ENCODE data around the gene FAM193B.

FAM193B gene

DNA sequence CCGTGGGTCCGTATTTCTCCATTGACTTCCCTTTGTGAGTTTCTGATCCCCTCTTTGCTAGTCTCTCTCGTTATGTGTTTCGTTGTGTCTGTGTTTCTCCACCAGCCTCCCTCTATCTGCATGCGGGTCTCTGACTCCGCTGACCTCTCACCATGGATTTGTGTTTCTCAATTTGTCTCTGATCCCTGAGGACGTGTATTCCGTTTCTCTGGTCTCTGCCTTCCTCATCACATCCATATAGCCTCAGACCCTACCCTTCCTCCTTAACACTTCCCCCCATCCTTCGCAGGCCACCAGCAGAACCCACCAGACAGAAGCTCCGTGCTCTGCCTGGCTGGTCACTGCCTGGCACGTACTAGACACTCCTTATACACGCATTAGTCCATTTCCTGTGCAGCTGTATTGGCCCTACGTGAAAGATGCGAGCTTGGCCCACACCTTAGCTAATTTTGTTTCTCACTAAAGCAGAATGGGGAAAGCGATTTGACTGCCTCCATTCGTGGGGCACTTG lies 46.2 kb upstream of the FAM193B start:
- peak overlapping the region; percentile 84 for H2AFZ ChIP-seq (ENCODE audit: low read depth, low read length, severe bottlenecking)
- no peaks in the 10 kb centered on the region for H3K9me2 ChIP-seq (replicated peaks; ENCODE audit: insufficient read depth, low read length)
- H4K20me1 ChIP-seq (ENCODE audit: low read depth, low read length), result no peaks in the 10 kb centered on the region
- H3K27ac ChIP-seq (ENCODE audit: low read depth, low read length), result peak overlapping the region; percentile 41
- 0 out of 2 replicates have a peak, but pooled peaks cover 5% of the 10 kb centered on the region for H3K79me2 ChIP-seq (ENCODE audit: insufficient read depth, low read length)
- peak overlapping the region; percentile 75 for H3K9ac ChIP-seq (ENCODE audit: low read length)
- no peaks in the 10 kb centered on the region for H3K36me3 ChIP-seq (ENCODE audit: low read length)
- no peak for TF ChIP-seq EZH2phosphoT487 (conservative IDR thresholded peaks at IDR 0.05; ENCODE audit: low read length)
- TF ChIP-seq, protein P1, sequence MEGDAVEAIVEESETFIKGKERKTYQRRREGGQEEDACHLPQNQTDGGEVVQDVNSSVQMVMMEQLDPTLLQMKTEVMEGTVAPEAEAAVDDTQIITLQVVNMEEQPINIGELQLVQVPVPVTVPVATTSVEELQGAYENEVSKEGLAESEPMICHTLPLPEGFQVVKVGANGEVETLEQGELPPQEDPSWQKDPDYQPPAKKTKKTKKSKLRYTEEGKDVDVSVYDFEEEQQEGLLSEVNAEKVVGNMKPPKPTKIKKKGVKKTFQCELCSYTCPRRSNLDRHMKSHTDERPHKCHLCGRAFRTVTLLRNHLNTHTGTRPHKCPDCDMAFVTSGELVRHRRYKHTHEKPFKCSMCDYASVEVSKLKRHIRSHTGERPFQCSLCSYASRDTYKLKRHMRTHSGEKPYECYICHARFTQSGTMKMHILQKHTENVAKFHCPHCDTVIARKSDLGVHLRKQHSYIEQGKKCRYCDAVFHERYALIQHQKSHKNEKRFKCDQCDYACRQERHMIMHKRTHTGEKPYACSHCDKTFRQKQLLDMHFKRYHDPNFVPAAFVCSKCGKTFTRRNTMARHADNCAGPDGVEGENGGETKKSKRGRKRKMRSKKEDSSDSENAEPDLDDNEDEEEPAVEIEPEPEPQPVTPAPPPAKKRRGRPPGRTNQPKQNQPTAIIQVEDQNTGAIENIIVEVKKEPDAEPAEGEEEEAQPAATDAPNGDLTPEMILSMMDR (IDR thresholded peaks at IDR 0.05; ENCODE audit: insufficient read depth, low read length, poor library complexity, severe bottlenecking), result no peak
- peak overlapping the region; percentile 87 for H3K4me2 ChIP-seq (ENCODE audit: low read depth, low read length, poor library complexity, severe bottlenecking)
- H3K27me3 ChIP-seq (ENCODE audit: low read length), result no peaks in the 10 kb centered on the region
- H3F3A ChIP-seq (ENCODE audit: insufficient read depth), result peaks cover 12% of the 10 kb centered on the region
- no peaks in the 10 kb centered on the region for H3K9me3 ChIP-seq (ENCODE audit: insufficient read depth, low read length)
- H3K4me3 ChIP-seq (ENCODE audit: insufficient read depth, low read length, poor library complexity, severe bottlenecking), result peak overlapping the region; percentile 90

DNA sequence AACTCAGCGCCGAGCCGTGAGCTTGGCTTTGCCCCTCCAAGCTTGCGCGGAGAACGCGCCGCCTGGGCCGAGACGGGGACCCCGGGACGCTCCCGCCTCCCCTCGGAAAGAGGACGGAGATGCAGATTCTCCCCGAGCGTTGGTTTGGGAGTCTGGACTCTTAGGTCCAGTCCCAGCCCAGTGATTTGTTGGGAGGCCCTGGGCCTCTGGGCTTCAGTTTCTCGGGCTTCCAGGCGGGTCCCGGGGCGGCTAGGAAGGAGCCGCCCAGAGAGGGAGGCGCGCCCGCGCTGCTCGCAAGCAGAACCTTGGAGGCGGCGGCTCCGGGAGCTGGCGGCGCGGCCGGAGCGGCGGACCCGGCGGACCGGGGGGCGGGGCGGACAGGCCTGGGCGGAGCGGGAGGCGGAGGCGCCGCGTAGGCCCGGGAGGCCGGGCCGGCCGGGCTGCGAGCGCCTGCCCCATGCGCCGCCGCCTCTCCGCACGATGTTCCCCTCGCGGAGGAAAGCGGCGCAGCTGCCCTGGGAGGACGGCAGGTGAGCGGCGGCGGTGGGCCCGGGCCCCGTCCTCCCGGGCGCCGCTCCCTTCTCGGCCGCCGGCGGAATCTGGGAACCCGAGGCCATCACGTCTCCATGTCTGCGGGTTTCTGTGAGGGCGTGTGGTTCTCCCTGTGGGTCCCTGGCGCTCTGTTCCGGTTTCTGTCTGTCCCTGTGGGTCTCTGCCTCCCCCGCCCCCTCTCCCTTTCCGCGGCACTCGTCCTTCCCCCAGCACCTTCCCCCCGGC lies 45.6 kb upstream of the FAM193B start, which contains the start of gene B4GALT7:
Gene B4GALT7, plus strand, starts transcription at position 402 of the 777 bp plus-strand sequence. Its CDS starts 79 bp downstream, at position 481.
- 0 out of 2 replicates have a peak, but pooled peaks cover 5% of the 10 kb centered on the region for H3K79me2 ChIP-seq (ENCODE audit: insufficient read depth, low read length)
- H3K27me3 ChIP-seq (ENCODE audit: low read length), result no peaks in the 10 kb centered on the region
- H3K27ac ChIP-seq (ENCODE audit: low read depth, low read length), result peak within 1 kb of the TSS; percentile 51
- peak within 1 kb of the TSS; percentile 90 for H3K4me3 ChIP-seq (ENCODE audit: insufficient read depth, low read length, poor library complexity, severe bottlenecking)
- H4K20me1 ChIP-seq (ENCODE audit: low read depth, low read length), result no peaks in the 10 kb centered on the region
- peak within 1 kb of the TSS; percentile 95 for H3K4me2 ChIP-seq (ENCODE audit: low read depth, low read length, poor library complexity, severe bottlenecking)
- no peaks in the 10 kb centered on the region for H3K9me2 ChIP-seq (replicated peaks; ENCODE audit: insufficient read depth, low read length)
- TF ChIP-seq, protein P1 (IDR thresholded peaks at IDR 0.05; ENCODE audit: insufficient read depth, low read length, poor library complexity, severe bottlenecking), result no peak
- no peaks in the 10 kb centered on the region for H3K9me3 ChIP-seq (ENCODE audit: insufficient read depth, low read length)
- peak within 1 kb of the TSS; percentile 99 for H2AFZ ChIP-seq (ENCODE audit: low read depth, low read length, severe bottlenecking)
- peaks cover 12% of the 10 kb centered on the region for H3F3A ChIP-seq (ENCODE audit: insufficient read depth)
- H3K36me3 ChIP-seq (ENCODE audit: low read length), result peaks cover 4% of the 10 kb centered on the region
- H3K9ac ChIP-seq (ENCODE audit: low read length), result peak within 1 kb of the TSS; percentile 75

DNA sequence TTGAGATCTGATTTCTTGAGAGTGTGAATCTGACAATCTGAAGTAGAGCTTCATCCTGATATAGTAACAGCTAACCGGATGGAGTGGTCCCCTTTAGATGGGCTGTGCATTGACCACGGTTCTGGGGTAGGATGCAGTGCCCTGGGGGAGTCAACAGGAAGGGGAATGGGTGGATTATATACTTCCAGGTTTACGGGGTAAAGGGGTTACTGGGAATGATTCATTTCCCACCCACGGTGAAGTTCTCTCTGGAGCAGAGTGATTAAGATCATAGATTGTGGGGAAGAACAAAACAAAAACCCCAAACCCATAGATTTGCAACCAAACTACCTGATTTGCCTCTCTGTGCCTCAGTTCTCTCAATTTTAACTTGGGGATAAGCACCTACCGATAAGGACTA lies 44.1 kb upstream of the FAM193B start:
- no peak overlapping the region for H3K9ac ChIP-seq (ENCODE audit: low read length)
- H4K20me1 ChIP-seq (ENCODE audit: low read depth, low read length), result no peaks in the 10 kb centered on the region
- peaks cover 5% of the 10 kb centered on the region; the same call in 1 of the 2 replicates for H3K79me2 ChIP-seq (ENCODE audit: insufficient read depth, low read length)
- peak overlapping the region; percentile 24 for H3K4me2 ChIP-seq (ENCODE audit: low read depth, low read length, poor library complexity, severe bottlenecking)
- H3K9me2 ChIP-seq (replicated peaks; ENCODE audit: insufficient read depth, low read length), result no peaks in the 10 kb centered on the region
- no peaks in the 10 kb centered on the region for H3K9me3 ChIP-seq (ENCODE audit: insufficient read depth, low read length)
- peaks cover 12% of the 10 kb centered on the region for H3F3A ChIP-seq (ENCODE audit: insufficient read depth)
- H3K36me3 ChIP-seq (ENCODE audit: low read length), result peaks cover 13% of the 10 kb centered on the region
- no peaks in the 10 kb centered on the region for H3K27me3 ChIP-seq (ENCODE audit: low read length)
- H3K4me3 ChIP-seq (ENCODE audit: insufficient read depth, low read length, poor library complexity, severe bottlenecking), result no peak overlapping the region
- H3K27ac ChIP-seq (ENCODE audit: low read depth, low read length), result no peak overlapping the region
- H2AFZ ChIP-seq (ENCODE audit: low read depth, low read length, severe bottlenecking), result no peak overlapping the region
- TF ChIP-seq, protein P1 (IDR thresholded peaks at IDR 0.05; ENCODE audit: insufficient read depth, low read length, poor library complexity, severe bottlenecking), result no peak
- no peak for TF ChIP-seq EZH2phosphoT487 (conservative IDR thresholded peaks at IDR 0.05; ENCODE audit: low read length)
